K562 (cell line): Measurements from ENCODE around the gene SYT7. TPM values are rescaled to one million over a fixed set of nuclear protein-coding genes. Genes with fewer than 3 reads are reported as not detected.
A peak's percentile ranks its signal among the peaks of the same experiment; 100 is the strongest.

ENCODE experiments used
- AFF1 ChIP-seq, 2 experiments: fragments of 450-650 bp; IDR thresholded peaks; 2 replicates each; pipeline ENCODE4 v1.6.1; 2018; ENCODE audit warnings: mild to moderate bottlenecking in 2 of 2, low read depth in 1 of 2; ENCODE audit not compliant: partially characterized antibody in 2 of 2
- BCOR ChIP-seq: fragments of 450-650 bp; IDR thresholded peaks from 2 replicates; pipeline ENCODE4 v1.6.1; 2016
- BMI1 ChIP-seq: fragments of 150-350 bp; IDR thresholded peaks from 2 replicates; pipeline ENCODE4 v1.6.1; 2014; ENCODE audit warnings: low read length
- MECOM ChIP-seq: fragments of 250-450 bp; sonication (Bioruptor Pico); IDR thresholded peaks from 2 replicates; pipeline ENCODE4 v1.8.0; 2022; ENCODE audit warnings: inconsistent platforms
- NR2C1 ChIP-seq, 2 experiments: fragments of 450-650 bp; IDR thresholded peaks; 2 replicates each; pipeline ENCODE4 v1.6.1; 2017; ENCODE audit warnings: mild to moderate bottlenecking in 2 of 2, antibody characterized with exemption in 1 of 2, inconsistent platforms in 1 of 2, missing compliant biosample characterization in 1 of 2, missing genetic modification characterization in 1 of 2
- PBX2 ChIP-seq, 2 experiments: IDR thresholded peaks in 1 of 2; conservative IDR thresholded peaks in 1 of 2; 2 replicates each; pipeline ENCODE4 v1.6.1; 2016; ENCODE audit warnings: low read depth in 2 of 2, mild to moderate bottlenecking in 1 of 2, missing compliant biosample characterization in 1 of 2, missing genetic modification characterization in 1 of 2, moderate library complexity in 1 of 2
- RCOR1 ChIP-seq, 2 experiments: IDR thresholded peaks; 2 replicates each; pipeline ENCODE4 v1.6.1; 2012; ENCODE audit warnings: low read depth in 2 of 2, low read length in 2 of 2, borderline replicate concordance in 1 of 2, improper control_type of control experiment in 1 of 2
- SMARCB1 ChIP-seq: IDR thresholded peaks from 2 replicates; pipeline ENCODE4 v1.6.1; 2011; ENCODE audit warnings: improper control_type of control experiment, low read depth; ENCODE audit not compliant: insufficient read length
- SREBF1 ChIP-seq: fragments of 150-350 bp; IDR thresholded peaks from 2 replicates; pipeline ENCODE4 v1.6.1; 2014; ENCODE audit warnings: antibody characterized with exemption, low read depth, low read length, borderline replicate concordance
- TAF9B ChIP-seq: fragments of 450-650 bp; IDR thresholded peaks from 2 replicates; pipeline ENCODE4 v1.6.1; 2018; ENCODE audit warnings: mild to moderate bottlenecking; ENCODE audit not compliant: partially characterized antibody
- TCF3 ChIP-seq: sonication (generic); formaldehyde crosslinking; IDR thresholded peaks from 2 replicates; pipeline ENCODE4 v1.4.0; 2020; ENCODE audit warnings: mild to moderate bottlenecking, missing genetic modification reagents
- ZBTB11 ChIP-seq, 3 experiments: fragments of 200-800 bp in 1 of 3; fragments of 250-450 bp in 1 of 3; fragments of 450-650 bp in 1 of 3; sonication (Bioruptor Pico) in 1 of 3; sonication (Bioruptor generic) in 1 of 3; formaldehyde crosslinking in 1 of 3; IDR thresholded peaks; 2 replicates each; pipeline versions ENCODE4 v1.6.1 to v1.8.0; 2016 to 2022; ENCODE audit warnings: mild to moderate bottlenecking in 2 of 3, missing genetic modification characterization in 2 of 3, missing compliant biosample characterization in 1 of 3, moderate library complexity in 1 of 3
- ZC3H8 ChIP-seq: fragments of 450-650 bp; IDR thresholded peaks from 2 replicates; pipeline ENCODE4 v1.6.1; 2017
- ZNF75A ChIP-seq: fragments of 450-650 bp; formaldehyde crosslinking; IDR thresholded peaks from 2 replicates; pipeline ENCODE4 v1.4.0; 2020; ENCODE audit warnings: mild to moderate bottlenecking
- polyA plus RNA-seq, 8 experiments: library from polyadenylated mRNA; depleted of rRNA in 4 of 8; stranded (reverse) in 5 of 8; unstranded in 3 of 8; fragments of >200 nt; fragmentation: Nextera tagmentation in 2 of 8; fragmentation: Illumina TruSeq in 1 of 8; extraction: Ambion mirVana in 2 of 8; extraction: Trizol in 1 of 8; gene quantifications; 2 replicates each; pipeline versions ENCODE4 v1.2.1 to v1.2.3, GENCODE V29; 2011 to 2014; ENCODE audit warnings: inconsistent platforms in 1 of 8, missing spikeins in 1 of 8
- total RNA-seq, 7 experiments: library from RNA; depleted of rRNA in 6 of 7; stranded (reverse); fragments of >200 nt in 6 of 7; fragmentation: Illumina TruSeq in 2 of 7; extraction: Trizol in 2 of 7; gene quantifications; 2 replicates each; pipeline versions ENCODE4 v1.2.1 to v1.2.3, GENCODE V29; 2011 to 2021; ENCODE audit warnings: low replicate concordance in 1 of 7

The SYT7 gene
- total and polyA plus RNA-seq, 9 of the 15 experiments (the other 6 are each of a cell fraction or from before 2014, with no cell fraction given): 0.01 to 0.51 (median 0.16) TPM; not detected in 1

- TF ChIP-seq ZBTB11 (CRISPR knock-in tag; IDR thresholded peaks at IDR 0.05) (0 out of 6 replicates have a peak, but pooled peaks of 1 of the 3 experiments have one; percentile 31), PBX2 (CRISPR knock-in tag; IDR thresholded peaks at IDR 0.05; ENCODE audit: low read depth) (no peak), PBX2 (tag; conservative IDR thresholded peaks at IDR 0.05; ENCODE audit: low read depth) (no peak), TAF9B (no peak), MECOM (CRISPR knock-in tag) (no peak), ZC3H8 (no peak), SREBF1 (no peak), ZNF75A (CRISPR knock-in tag) (no peak), AFF1 (IDR thresholded peaks at IDR 0.05; ENCODE audit: low read depth in 1 of 2, partially characterized antibody in 2 of 2) (no peak), TCF3 (no peak), BMI1 (no peak), RCOR1 (IDR thresholded peaks at IDR 0.05; ENCODE audit: borderline replicate concordance in 1 of 2, low read depth in 2 of 2, low read length in 2 of 2) (peak in 1 of 2 experiments; percentile 51; a peak in 1 of 4 replicates), NR2C1 (IDR thresholded peaks at IDR 0.05) (no peak), NR2C1 (tag; IDR thresholded peaks at IDR 0.05) (no peak), BCOR (0 out of 2 replicates have a peak, but pooled peaks have one; percentile 36), SMARCB1 (no peak)
These were observed at the start of gene SYT7 (continued) for GRCh38 chr11:61581030-61581928.
